Trophoblast cell (in vitro differentiated cells and primary cell): ENCODE measurements around the gene PWP2. TPM values are rescaled to one million over a fixed set of nuclear protein-coding genes. Genes with fewer than 3 reads are reported as not detected.
"Not testable (repeated sequence)": the region's sequence is repeated elsewhere in the genome, so short reads cannot be mapped to it uniquely, and the experiment has no call there.

Experiments used
- DNase-seq, 2 donors: peaks; one replicate each; pipeline ENCODE4 v3.0.0-alpha.2; 2016
- H2AFZ ChIP-seq: 2 replicates; pipeline ENCODE4 v1.6.1; 2013; ENCODE audit warnings: low read length, moderate library complexity, mild to moderate bottlenecking; ENCODE audit not compliant: insufficient read depth, poor library complexity
- H2AK5ac ChIP-seq: 2 replicates; pipeline ENCODE4 v1.6.1; 2013; ENCODE audit warnings: mild to moderate bottlenecking, low read length
- H2BK120ac ChIP-seq: 2 replicates; pipeline ENCODE4 v1.6.1; 2013; ENCODE audit warnings: low read length, mild to moderate bottlenecking, moderate library complexity; ENCODE audit not compliant: insufficient read depth, poor library complexity
- H2BK12ac ChIP-seq: 2 replicates; pipeline ENCODE4 v1.6.1; 2013; ENCODE audit warnings: mild to moderate bottlenecking, low read length, moderate library complexity
- H2BK5ac ChIP-seq: 2 replicates; pipeline ENCODE4 v1.6.1; 2013; ENCODE audit warnings: low read length, low read depth, moderate library complexity, mild to moderate bottlenecking; ENCODE audit not compliant: poor library complexity
- H3K14ac ChIP-seq: 2 replicates; pipeline ENCODE4 v1.6.1; 2013; ENCODE audit warnings: mild to moderate bottlenecking, low read length
- H3K18ac ChIP-seq: 2 replicates; pipeline ENCODE4 v1.6.1; 2013; ENCODE audit warnings: mild to moderate bottlenecking, low read length
- H3K23ac ChIP-seq: 2 replicates; pipeline ENCODE4 v1.6.1; 2013; ENCODE audit warnings: low read length
- H3K27ac ChIP-seq: 2 replicates; pipeline ENCODE4 v1.5.1; 2013; ENCODE audit warnings: low read depth, mild to moderate bottlenecking, inconsistent platforms, low read length, moderate library complexity
- H3K27me3 ChIP-seq: 2 replicates; pipeline ENCODE4 v1.6.1; 2013; ENCODE audit warnings: inconsistent platforms, mild to moderate bottlenecking, low read length, moderate library complexity; ENCODE audit not compliant: insufficient read depth
- H3K36me3 ChIP-seq, 2 experiments: 1 replicate in 1 of 2; 2 replicates in 1 of 2; pipeline ENCODE4 v1.6.1; 2013; ENCODE audit warnings: low read length in 2 of 2, mild to moderate bottlenecking in 2 of 2, moderate library complexity in 1 of 2; ENCODE audit not compliant: insufficient read depth in 2 of 2, control insufficient read depth in 1 of 2
- H3K4ac ChIP-seq: 2 replicates; pipeline ENCODE4 v1.6.1; 2013; ENCODE audit warnings: low read depth, mild to moderate bottlenecking, low read length, moderate library complexity
- H3K4me1 ChIP-seq, 2 experiments: 1 replicate in 1 of 2; 2 replicates in 1 of 2; pipeline ENCODE4 v1.6.1; 2013; ENCODE audit warnings: low read length in 2 of 2, mild to moderate bottlenecking in 2 of 2, moderate library complexity in 1 of 2; ENCODE audit not compliant: insufficient read depth in 2 of 2, control insufficient read depth in 1 of 2
- H3K4me2 ChIP-seq: 2 replicates; pipeline ENCODE4 v1.6.1; 2013; ENCODE audit warnings: inconsistent platforms, mild to moderate bottlenecking, low read length, moderate library complexity
- H3K4me3 ChIP-seq: 2 replicates; pipeline ENCODE4 v1.5.1; 2013; ENCODE audit warnings: mild to moderate bottlenecking, low read depth, low read length, inconsistent platforms
- H3K79me1 ChIP-seq: one replicate; pipeline ENCODE4 v1.6.1; 2013; ENCODE audit warnings: low read length
- H3K79me2 ChIP-seq: 2 replicates; pipeline ENCODE4 v1.6.1; 2013; ENCODE audit warnings: low read length, mild to moderate bottlenecking; ENCODE audit not compliant: control insufficient read depth, insufficient read depth, poor library complexity
- H3K9ac ChIP-seq: 2 replicates; pipeline ENCODE4 v1.6.1; 2013; ENCODE audit warnings: mild to moderate bottlenecking, low read length
- H3K9me3 ChIP-seq: 2 replicates; pipeline ENCODE4 v1.6.1; 2013; ENCODE audit warnings: low read depth, mild to moderate bottlenecking, control low read depth, inconsistent platforms, low read length; ENCODE audit not compliant: insufficient read depth
- H4K12ac ChIP-seq: 2 replicates; pipeline ENCODE4 v1.6.1; 2013; ENCODE audit warnings: low read depth, mild to moderate bottlenecking, low read length, moderate library complexity
- H4K8ac ChIP-seq: 2 replicates; pipeline ENCODE4 v1.6.1; 2013; ENCODE audit warnings: low read depth, mild to moderate bottlenecking, low read length, moderate library complexity
- H4K91ac ChIP-seq: one replicate; pipeline ENCODE4 v1.6.1; 2013; ENCODE audit warnings: low read depth, mild to moderate bottlenecking, low read length, moderate library complexity
- WGBS: extraction: QIAGEN DNeasy Blood & Tissue Kit; methylation state at CpG from one replicate; pipeline ENCODE4 v1.1.7; 2013; ENCODE audit warnings: missing lambda C conversion rate; ENCODE audit not compliant: insufficient read length, insufficient coverage; ENCODE audit errors: extremely low coverage; 5-methylcytosine and 5-hydroxymethylcytosine counted together
- polyA plus RNA-seq: library from polyadenylated mRNA; stranded (reverse); fragments of 200-250 nt; gene quantifications from 2 replicates; pipeline ENCODE4 v1.2.3, GENCODE V29; 2013

PWP2 gene
- 0.50 and 0.52 TPM in 2 replicates for polyA plus RNA-seq

DNA sequence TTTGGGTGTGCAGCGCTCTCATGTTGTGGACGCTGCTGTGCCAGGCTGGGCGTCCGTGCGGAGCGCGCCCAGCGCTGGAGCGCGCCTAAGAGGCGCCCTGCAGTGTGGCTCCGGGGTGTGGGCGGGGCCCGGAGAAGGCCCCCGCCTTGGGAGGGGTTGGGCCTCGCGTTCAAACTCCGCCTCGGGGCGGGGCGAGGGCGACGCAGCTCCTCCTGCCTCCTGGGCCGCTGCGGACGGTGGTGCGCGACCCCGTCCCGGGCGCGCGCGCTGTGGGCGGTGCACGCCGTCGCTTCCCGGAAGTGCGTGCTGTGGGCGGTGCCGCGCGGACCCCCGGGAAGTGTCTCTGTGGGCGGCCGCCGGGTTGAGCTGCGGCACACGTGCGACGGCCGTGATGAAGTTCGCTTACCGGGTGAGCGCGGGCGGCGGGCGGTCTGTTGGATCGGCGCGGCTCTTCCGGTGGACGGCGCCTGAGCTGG, at the start of gene PWP2:
PWP2 (plus strand) TSS at position 374 of the 476 bp plus-strand sequence; CDS start at position 392, 18 bp downstream.
- not testable (repeated sequence) for H4K8ac ChIP-seq, H3K9me3 ChIP-seq, H4K91ac ChIP-seq, H3K4ac ChIP-seq, H3K23ac ChIP-seq, H2AK5ac ChIP-seq, H3K79me2 ChIP-seq, H3K4me2 ChIP-seq, H3K18ac ChIP-seq, H4K12ac ChIP-seq, H3K36me3 ChIP-seq, H2BK5ac ChIP-seq, H2AFZ ChIP-seq, H3K4me1 ChIP-seq, H3K9ac ChIP-seq, H3K14ac ChIP-seq, H3K79me1 ChIP-seq, H2BK12ac ChIP-seq, H3K27me3 ChIP-seq, H3K27ac ChIP-seq, H2BK120ac ChIP-seq
- H3K4me3 ChIP-seq = peak within 1 kb of the TSS; percentile 68
- WGBS = no CpG with 5 or more reads among the region's 66 CpGs
- peak in 1 of 2 donors; percentile 38 for DNase-seq

- no peak overlapping the region for H2AK5ac ChIP-seq
Observed at GRCh38 chr21:44057960-44058651, 49.1 kb upstream of the PWP2 start.

GRCh38 chr21:44058652-44058964, 48.6 kb upstream of the PWP2 start:
- Histone ChIP-seq H3K27me3 (no peaks in the 10 kb centered on the region), H3K4me2 (no peak overlapping the region), H3K18ac (no peak overlapping the region), H3K4me3 (no peak overlapping the region), H3K9ac (no peak overlapping the region), H3K4ac (no peak overlapping the region), H3K36me3 (peaks cover 28 to 43% of the 10 kb centered on the region in 2 experiments), H3K79me1 (no peaks in the 10 kb centered on the region), H2BK120ac (no peak overlapping the region), H2AFZ (no peak overlapping the region), H2BK5ac (no peak overlapping the region), H3K9me3 (no peaks in the 10 kb centered on the region), H3K14ac (no peak overlapping the region), H3K79me2 (no peaks in the 10 kb centered on the region), H3K23ac (no peak overlapping the region), H4K8ac (no peak overlapping the region), H2AK5ac (no peak overlapping the region), H2BK12ac (no peak overlapping the region), H3K27ac (no peak overlapping the region), H3K4me1 (no peaks in the 10 kb centered on the region), H4K91ac (no peak overlapping the region), H4K12ac (no peak overlapping the region)
- WGBS = no CpG with 5 or more reads among the region's 12 CpGs
- no peak for DNase-seq

More at GRCh38 chr21:44057960-44058651, 49.1 kb upstream of the PWP2 start:
- H3K36me3 ChIP-seq = peaks cover 23 to 38% of the 10 kb centered on the region in 2 experiments
- H4K12ac ChIP-seq = no peak overlapping the region
- H3K4me1 ChIP-seq = no peaks in the 10 kb centered on the region
- no peak overlapping the region for H3K4ac ChIP-seq
- H4K8ac ChIP-seq = no peak overlapping the region
- no peaks in the 10 kb centered on the region for H3K27me3 ChIP-seq
- no peak overlapping the region for H2BK5ac ChIP-seq
- no CpG with 5 or more reads among the region's 15 CpGs for WGBS
- no peaks in the 10 kb centered on the region for H3K79me1 ChIP-seq
- H3K14ac ChIP-seq = no peak overlapping the region
- no peaks in the 10 kb centered on the region for H3K9me3 ChIP-seq
- no peak overlapping the region for H3K18ac ChIP-seq
- H2BK120ac ChIP-seq = no peak overlapping the region
- H2BK12ac ChIP-seq = no peak overlapping the region
- H3K27ac ChIP-seq = no peak overlapping the region
- no peak overlapping the region for H3K4me2 ChIP-seq
- H3K23ac ChIP-seq = no peak overlapping the region
- no peak for DNase-seq
- no peak overlapping the region for H2AFZ ChIP-seq
- H3K4me3 ChIP-seq = no peak overlapping the region
- H3K9ac ChIP-seq = no peak overlapping the region
- no peak overlapping the region for H4K91ac ChIP-seq
- H3K79me2 ChIP-seq = no peaks in the 10 kb centered on the region

DNA sequence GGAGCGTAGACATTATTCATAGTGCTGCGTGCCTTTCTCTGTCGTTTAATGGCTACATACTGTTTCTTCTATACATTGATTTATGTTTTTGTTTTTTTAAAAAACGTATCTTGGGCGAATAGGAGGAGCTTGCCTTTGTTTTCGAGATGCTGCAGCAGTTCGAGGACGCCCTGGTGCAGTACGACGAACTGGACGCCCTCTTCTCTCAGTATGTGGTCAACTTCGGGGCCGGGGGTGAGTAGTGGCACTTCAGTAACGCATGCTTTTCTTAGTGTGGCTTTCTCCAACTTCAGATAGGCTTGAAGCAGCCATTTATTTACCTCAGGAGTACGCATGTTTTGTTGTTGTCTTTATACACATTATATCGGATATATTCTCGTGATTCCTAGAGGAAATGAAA, 48.2 kb upstream of the PWP2 start:
- H3K27me3 ChIP-seq = no peaks in the 10 kb centered on the region
- no peaks in the 10 kb centered on the region for H3K79me2 ChIP-seq
- H2AK5ac ChIP-seq = no peak overlapping the region
- H3K23ac ChIP-seq = no peak overlapping the region
- H4K8ac ChIP-seq = no peak overlapping the region
- H2AFZ ChIP-seq = no peak overlapping the region
- no peak overlapping the region for H2BK120ac ChIP-seq
- H4K12ac ChIP-seq = no peak overlapping the region
- no peak overlapping the region for H3K9ac ChIP-seq
- WGBS = no CpG with 5 or more reads among the region's 17 CpGs
- H3K36me3 ChIP-seq = peaks cover 30 to 46% of the 10 kb centered on the region in 2 experiments
- no peak overlapping the region for H3K4ac ChIP-seq
- no peaks in the 10 kb centered on the region for H3K9me3 ChIP-seq
- H3K4me3 ChIP-seq = no peak overlapping the region
- no peak overlapping the region for H3K4me2 ChIP-seq
- no peak overlapping the region for H3K14ac ChIP-seq
- H3K79me1 ChIP-seq = no peaks in the 10 kb centered on the region
- H3K27ac ChIP-seq = no peak overlapping the region
- H3K18ac ChIP-seq = no peak overlapping the region
- no peaks in the 10 kb centered on the region for H3K4me1 ChIP-seq
- no peak overlapping the region for H2BK12ac ChIP-seq
- DNase-seq = no peak
- no peak overlapping the region for H4K91ac ChIP-seq
- H2BK5ac ChIP-seq = no peak overlapping the region
